ENCODE measurements around the gene PATJ. TPM values are rescaled to one million over a fixed set of nuclear protein-coding genes. Genes with fewer than 3 reads are reported as not detected.

The PATJ gene
- total and polyA plus RNA-seq, 10 donors, result 2.3 to 32.2 (median 17.7) TPM

DNA sequence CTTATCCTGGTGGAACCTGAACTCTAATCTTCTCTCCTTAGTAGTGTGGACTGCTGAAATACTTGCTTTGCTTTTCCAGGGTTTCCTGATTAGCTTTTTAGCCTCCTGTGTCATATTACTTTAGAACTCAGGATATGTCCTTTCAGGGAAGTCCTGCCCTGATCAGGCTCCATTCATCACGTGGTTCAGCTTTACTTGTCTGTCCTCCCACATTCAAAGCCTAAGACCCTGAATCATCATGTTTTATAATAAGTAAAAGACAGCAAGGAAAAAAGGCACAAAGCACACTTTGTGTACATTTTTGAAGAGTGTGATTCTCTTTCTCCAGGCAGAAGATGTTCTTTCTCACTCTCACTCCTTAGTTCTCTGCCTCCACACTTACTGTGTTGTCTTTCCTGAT is 70.6 kb downstream of the PATJ start:
- TF ChIP-seq POLR2AphosphoS5 (IDR thresholded peaks at IDR 0.05) (no peak), POLR2A (IDR thresholded peaks at IDR 0.05) (no peak)
- TF ChIP-seq, protein P1, sequence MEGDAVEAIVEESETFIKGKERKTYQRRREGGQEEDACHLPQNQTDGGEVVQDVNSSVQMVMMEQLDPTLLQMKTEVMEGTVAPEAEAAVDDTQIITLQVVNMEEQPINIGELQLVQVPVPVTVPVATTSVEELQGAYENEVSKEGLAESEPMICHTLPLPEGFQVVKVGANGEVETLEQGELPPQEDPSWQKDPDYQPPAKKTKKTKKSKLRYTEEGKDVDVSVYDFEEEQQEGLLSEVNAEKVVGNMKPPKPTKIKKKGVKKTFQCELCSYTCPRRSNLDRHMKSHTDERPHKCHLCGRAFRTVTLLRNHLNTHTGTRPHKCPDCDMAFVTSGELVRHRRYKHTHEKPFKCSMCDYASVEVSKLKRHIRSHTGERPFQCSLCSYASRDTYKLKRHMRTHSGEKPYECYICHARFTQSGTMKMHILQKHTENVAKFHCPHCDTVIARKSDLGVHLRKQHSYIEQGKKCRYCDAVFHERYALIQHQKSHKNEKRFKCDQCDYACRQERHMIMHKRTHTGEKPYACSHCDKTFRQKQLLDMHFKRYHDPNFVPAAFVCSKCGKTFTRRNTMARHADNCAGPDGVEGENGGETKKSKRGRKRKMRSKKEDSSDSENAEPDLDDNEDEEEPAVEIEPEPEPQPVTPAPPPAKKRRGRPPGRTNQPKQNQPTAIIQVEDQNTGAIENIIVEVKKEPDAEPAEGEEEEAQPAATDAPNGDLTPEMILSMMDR (IDR thresholded peaks at IDR 0.05 in 8 of 11, conservative IDR thresholded peaks at IDR 0.05 in 3 of 11), result no peak
- H3K4me3 ChIP-seq, result no peak overlapping the region
- H3K9me3 ChIP-seq, result no peaks in the 10 kb centered on the region
- intact Hi-C loops (cut with DNase I; ENCODE audit: low total_unique reads), result no loop called here
- no peaks in the 10 kb centered on the region for H3K27me3 ChIP-seq (replicated peaks in 1 of 7)
- H3K4me1 ChIP-seq, result no peaks in the 10 kb centered on the region
- no peak overlapping the region for H3K27ac ChIP-seq
- 61 to 79% (median 70%) methylated on average over 1 of the region's 1 CpG for WGBS, 5 donors
- DNase-seq, result no peak
- H3K36me3 ChIP-seq, result peaks cover 0 to 31% (median 0%) of the 10 kb centered on the region in 6 donors

DNA sequence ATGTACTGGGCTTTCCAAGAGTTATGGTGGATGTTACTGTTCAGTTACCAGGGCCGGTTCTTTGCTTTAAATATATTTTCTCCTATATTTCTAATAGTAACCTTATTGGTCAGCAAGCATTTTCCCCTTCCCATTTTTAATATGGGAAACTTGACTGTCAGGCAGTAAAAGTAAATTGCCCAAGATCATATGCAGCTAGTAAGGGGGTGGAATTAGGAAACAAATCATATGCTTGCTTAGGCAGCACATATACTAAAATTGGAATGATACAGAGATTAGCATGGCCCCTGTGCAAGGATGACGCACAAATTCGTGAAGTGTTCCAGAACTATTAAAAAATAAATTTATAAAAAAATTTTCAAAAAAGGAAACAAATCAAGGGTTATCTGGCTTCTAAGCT is 73.9 kb downstream of the PATJ start:
- 91 to 95% (median 93%) methylated on average over 3 of the region's 3 CpGs for WGBS, 5 donors
- Histone ChIP-seq H3K27ac (no peak overlapping the region), H3K27me3 (replicated peaks in 1 of 7) (no peaks in the 10 kb centered on the region), H3K36me3 (peaks cover 0 to 37% (median 0%) of the 10 kb centered on the region in 6 donors), H3K4me3 (no peak overlapping the region), H3K4me1 (no peaks in the 10 kb centered on the region), H3K9me3 (no peaks in the 10 kb centered on the region)
- TF ChIP-seq POLR2A (IDR thresholded peaks at IDR 0.05), result no peak
- TF ChIP-seq, protein P1 (IDR thresholded peaks at IDR 0.05 in 8 of 11, conservative IDR thresholded peaks at IDR 0.05 in 3 of 11), result no peak
- TF ChIP-seq POLR2AphosphoS5 (IDR thresholded peaks at IDR 0.05), result no peak
- DNase-seq, result no peak
- intact Hi-C loops (cut with DNase I; ENCODE audit: low total_unique reads), result no loop called here

DNA sequence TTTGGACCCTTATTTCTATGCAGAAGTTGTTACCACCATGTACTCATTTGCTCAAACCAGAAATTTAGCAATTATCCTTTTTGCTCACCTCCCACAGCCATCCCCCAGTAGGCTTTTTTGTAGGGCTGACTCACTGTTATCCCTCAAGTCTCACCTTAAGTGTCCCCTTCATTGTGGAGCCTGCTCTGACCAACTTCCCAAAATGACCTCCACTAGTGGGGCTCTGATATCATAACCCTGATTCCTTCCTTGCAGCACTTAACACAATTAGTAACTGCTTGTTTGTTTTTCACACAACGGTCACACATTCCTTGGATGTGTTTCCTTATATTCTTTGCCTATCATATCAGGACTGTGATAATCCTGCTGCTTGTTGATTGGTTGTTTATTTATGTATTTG is 76.7 kb downstream of the PATJ start:
- intact Hi-C loops (cut with DNase I; ENCODE audit: low total_unique reads), result no loop called here

DNA sequence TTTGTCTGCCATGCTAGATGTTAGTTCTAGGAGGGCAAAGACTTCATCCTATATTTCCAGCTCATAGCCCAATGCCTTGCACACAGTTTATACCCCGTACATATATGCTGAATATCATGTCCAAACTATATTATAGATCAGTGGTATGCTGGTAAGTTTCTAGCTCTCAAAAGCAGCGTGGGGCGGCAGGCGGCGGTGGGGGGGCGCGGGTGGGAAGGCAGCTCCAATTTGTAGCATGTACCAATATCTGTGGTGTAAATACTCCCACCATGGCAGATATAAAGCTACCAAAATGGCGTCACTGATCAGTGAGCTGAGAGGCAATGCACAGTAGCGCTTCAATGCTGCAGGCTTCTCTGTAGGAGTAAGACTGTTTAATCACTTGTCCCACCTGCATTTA is 77.1 kb downstream of the PATJ start:
- intact Hi-C loops (cut with DNase I; ENCODE audit: low total_unique reads), result no loop called here
- Histone ChIP-seq H3K27me3 (replicated peaks in 1 of 7) (no peaks in the 10 kb centered on the region), H3K36me3 (peaks cover 0 to 63% (median 5%) of the 10 kb centered on the region in 6 donors), H3K27ac (no peak overlapping the region), H3K4me1 (no peaks in the 10 kb centered on the region), H3K4me3 (no peak overlapping the region), H3K9me3 (no peaks in the 10 kb centered on the region)
- no peak for TF ChIP-seq POLR2AphosphoS5 (IDR thresholded peaks at IDR 0.05)
- TF ChIP-seq, protein P1 (IDR thresholded peaks at IDR 0.05 in 8 of 11, conservative IDR thresholded peaks at IDR 0.05 in 3 of 11), result no peak
- TF ChIP-seq POLR2A (IDR thresholded peaks at IDR 0.05), result no peak
- DNase-seq, result no peak
- WGBS, 5 donors, result 91 to 98% (median 95%) methylated on average over 9 of the region's 9 CpGs

More for the DNA sequence above, 76.7 kb downstream of the PATJ start:
- DNase-seq, result no peak
- 68 to 97% (median 93%) methylated on average over 1 of the region's 1 CpG for WGBS, 5 donors
- Histone ChIP-seq H3K27me3 (replicated peaks in 1 of 7) (no peaks in the 10 kb centered on the region), H3K4me3 (no peak overlapping the region), H3K9me3 (no peaks in the 10 kb centered on the region), H3K36me3 (peaks cover 0 to 59% (median 5%) of the 10 kb centered on the region in 6 donors), H3K27ac (no peak overlapping the region), H3K4me1 (no peaks in the 10 kb centered on the region)
- TF ChIP-seq POLR2AphosphoS5 (IDR thresholded peaks at IDR 0.05) (no peak), POLR2A (IDR thresholded peaks at IDR 0.05) (no peak)
- TF ChIP-seq, protein P1 (IDR thresholded peaks at IDR 0.05 in 8 of 11, conservative IDR thresholded peaks at IDR 0.05 in 3 of 11), result no peak
